ENCODE measurements around the gene PTPRJ.
"Not testable (repeated sequence)": the region's sequence is repeated elsewhere in the genome, so short reads cannot be mapped to it uniquely, and the experiment has no call there.

PTPRJ gene

DNA sequence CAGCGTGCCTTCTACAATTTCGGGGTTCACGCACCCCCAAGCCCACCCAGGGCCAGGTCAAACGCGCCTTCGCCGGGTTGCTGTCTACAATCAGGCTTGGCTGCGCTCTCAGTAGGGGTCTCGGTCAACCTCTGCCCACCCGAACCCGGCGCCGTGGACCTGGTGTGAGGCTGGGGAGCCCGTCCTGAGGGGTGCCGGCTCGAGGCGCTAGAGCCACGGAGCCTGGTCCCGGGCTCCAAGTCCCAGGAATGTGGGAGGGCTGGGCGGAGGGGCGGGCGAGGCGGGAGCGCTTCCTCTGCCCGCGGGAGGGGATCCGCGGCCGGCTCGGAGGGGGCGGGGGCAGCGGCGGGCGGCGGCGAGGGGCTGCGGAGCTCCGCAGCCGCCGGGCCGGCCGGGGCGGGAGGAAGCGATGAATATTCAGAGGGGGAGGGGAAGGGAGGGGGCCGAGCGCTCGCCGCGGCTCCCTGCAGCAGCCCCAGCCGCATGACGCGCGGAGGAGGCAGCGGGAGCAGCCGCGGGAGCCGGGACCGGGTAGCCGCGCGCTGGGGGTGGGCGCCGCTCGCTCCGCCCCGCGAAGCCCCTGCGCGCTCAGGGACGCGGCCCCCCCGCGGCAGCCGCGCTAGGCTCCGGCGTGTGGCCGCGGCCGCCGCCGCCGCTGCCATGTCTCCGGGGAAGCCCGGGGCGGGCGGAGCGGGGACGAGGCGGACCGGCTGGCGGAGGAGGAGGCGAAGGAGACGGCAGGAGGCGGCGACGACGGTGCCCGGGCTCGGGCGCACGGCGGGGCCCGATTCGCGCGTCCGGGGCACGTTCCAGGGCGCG is at the start of gene PTPRJ:
Gene PTPRJ, plus strand, starts transcription at position 472 of the 819 bp plus-strand sequence. CDS start 354 bp downstream, outside the sequence.
- no peak for DNase-seq

DNA sequence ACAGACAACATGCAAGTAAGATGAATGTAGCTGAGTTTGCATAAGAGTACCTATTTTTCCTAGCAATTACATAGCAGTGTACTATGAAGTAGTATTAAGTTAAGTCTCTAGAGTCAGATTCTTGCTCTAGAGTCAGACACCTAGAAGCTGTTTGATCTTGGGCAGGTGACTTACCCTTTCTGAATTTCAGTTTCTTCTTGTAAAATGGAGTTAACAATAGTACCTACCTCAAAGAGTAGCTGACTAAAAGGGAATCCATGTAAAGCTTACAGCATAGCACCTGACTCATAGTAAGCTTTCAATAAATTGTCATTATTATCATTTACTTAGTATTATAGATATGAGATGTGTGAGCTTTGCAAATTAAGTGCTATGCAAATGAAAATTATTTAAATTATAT is 47.8 kb upstream of the PTPRJ start:
- DNase-seq, result no peak

DNA sequence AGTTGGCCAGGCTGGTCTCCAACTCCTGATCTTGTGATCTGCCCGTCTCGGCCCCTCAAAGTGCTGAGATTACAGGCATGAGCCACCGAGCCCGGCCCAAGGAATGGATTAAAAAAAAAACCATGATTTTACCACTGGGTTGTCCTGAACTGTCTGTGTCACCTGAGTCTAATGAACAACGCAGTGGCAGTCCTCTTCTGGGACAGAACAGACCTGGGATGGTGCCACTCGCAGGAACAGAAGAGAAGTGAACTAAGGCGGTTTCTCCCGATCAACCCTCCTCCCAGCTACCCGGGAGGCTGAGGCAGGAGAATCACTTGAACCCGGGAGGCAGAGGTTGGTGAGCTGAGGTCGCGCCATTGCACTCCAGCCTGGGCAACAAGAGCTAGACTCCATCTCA is 46.6 kb upstream of the PTPRJ start:
- not testable (repeated sequence) for DNase-seq

DNA sequence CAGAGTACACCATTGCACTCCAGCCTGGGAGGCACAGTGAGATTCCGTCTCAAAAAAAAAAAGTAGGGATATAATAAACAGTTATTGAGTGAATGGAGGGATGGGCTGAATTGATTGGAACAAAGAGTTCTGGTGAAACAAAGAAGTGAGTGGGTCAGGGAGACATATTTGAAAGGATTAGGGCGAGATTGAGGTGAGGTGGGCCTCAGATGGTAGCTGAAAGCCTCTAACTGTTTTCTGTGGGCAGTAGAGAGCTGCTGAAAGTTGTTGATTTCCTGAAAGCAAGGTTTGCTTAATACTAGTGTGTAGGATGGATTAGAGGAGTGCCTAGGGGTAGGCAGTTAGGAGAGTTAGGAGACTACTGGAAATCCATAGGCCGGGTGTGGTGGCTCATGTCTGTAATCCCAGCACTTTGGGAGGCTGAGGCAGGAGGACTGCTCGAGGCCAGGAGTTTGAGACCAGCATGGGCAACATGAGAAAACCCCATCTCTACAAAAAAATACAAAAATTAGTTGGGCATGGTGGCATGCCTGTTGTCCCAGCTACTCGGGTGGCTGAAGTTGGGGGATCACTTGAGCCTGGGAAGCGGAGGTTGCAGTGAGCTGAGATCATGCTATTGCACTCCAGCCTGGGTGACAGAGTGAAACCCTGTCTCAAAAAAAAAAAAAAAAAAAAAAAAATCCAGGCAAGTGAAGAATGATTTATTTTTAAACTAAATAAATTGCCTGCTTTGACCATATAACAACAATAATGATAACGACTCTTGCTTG is 41.4 kb upstream of the PTPRJ start:
- no peak for DNase-seq

DNA sequence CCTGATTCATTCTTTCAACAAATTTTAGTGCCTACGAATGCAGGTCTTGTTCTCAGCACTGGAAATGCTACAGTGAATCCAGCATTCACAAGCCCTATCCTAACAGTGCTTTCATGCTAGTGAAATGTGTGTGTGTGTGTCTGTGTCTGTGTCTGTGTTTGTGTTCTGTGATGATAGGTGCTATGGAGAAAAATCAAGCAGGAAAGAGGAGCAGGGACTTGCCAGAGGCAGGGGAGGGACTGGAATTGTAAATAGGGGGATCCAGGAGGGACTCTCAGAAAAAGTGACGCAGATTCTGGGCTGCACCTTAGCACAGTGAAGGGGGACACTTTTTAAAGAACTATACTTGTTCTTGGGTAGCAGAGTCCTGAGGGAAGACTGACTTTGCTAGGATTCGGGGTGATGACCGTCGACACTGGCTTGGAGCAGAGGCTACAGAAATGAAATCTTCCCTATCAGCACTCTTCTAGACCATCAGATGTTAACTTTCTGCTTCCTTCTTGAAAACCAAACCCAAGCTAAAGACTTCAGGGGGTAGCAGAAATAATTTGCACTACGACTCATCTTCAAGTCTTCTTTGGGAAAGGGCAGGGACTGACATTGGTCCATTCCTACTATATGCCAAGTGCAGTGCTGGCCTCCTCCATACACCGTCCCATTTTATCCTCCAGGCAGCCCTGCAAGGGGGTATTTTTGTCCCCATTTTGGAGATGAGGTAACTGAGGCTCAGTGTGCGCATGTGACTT is 39.3 kb upstream of the PTPRJ start:
- no peak for DNase-seq

DNA sequence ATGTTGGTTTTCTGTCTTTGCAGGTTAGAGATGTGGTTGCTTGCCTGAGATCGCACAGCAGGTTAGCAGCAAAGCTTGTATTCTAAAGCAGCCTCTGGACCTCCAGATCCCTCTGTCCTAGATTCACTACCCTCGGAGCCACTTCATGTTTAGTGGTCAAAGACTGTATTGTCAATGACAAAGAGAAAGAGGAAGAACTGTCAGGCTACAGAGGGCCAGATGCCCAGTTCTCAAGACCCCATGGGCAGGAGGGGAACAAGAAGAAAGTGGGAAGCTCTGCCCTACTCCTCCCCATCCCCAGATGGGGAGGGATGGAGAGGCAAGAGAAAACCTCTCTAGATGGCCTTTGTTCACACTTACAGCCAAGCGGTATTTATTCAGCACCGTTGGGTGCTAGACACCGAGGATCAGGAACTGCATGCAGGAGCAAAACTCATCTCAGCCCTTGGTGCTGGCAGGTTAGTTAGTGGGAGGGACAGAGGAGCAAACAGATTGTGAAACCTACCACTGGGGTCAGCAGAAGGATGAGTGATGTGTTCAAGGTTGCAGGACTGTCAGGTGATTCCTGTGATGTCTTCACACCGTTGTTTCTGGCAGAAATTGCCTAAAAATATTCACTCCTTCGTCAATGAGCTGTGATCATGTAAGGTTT is 38.3 kb upstream of the PTPRJ start:
- DNase-seq, result no peak

DNA sequence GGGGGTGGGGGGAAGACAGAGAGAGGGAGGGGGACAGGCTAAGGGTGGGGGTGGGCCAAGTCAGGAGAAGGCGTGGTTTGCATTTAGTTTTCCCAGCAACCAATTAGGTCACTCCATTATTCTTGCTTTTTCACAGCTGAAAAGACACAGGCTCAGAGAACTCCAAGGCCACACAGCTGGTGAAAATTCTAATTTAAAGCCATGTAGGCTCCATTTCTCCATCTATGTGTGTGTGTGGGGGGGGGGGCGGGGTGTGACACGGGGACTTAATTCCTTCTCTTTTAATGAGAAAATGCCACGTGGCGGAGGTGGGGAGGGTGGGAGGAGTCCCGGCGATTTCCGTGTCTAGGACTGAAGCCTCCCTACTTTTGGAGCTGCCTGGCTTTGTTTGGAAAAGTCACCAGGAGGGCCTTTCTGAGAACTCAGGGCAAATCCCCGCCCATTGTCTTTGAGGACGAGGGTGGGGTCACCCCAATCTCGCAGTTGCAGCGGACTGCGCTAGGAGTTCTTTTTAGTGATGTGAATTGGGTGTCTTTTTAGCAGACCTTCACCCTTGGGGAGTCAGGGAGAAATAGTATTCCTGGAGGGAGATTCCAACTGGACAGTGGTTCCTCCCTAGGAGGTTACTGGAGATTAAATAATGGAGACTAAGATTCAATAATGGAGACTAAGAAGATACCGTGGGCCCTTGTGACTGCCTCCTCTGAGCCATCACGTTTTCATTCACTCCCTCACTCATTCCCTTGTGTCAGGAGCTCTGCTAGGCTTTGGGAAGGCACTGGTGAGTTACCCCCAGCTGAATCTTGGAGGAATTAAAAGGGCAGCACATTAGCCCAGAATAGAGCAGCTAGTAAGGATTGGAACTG is 36.4 kb upstream of the PTPRJ start:
- no peak for DNase-seq

DNA sequence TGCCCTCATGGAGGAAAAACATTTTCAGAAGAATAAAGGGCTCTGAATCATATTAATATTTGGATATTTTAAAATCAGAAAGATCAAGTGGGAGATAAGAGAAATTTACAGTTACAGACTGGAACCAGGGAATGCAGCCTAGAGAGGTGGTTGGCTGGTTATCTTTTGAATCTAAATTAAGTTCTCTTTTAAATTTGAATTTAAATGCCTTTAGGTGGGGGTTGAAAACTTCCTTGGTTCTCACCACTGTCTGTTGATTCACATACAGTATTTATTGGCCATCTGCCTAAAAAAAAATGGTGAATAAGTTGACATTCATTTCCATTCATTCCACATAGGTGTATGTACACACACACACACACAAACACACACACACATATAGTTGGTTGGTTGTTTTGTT is 35.7 kb upstream of the PTPRJ start:
- DNase-seq, result no peak

DNA sequence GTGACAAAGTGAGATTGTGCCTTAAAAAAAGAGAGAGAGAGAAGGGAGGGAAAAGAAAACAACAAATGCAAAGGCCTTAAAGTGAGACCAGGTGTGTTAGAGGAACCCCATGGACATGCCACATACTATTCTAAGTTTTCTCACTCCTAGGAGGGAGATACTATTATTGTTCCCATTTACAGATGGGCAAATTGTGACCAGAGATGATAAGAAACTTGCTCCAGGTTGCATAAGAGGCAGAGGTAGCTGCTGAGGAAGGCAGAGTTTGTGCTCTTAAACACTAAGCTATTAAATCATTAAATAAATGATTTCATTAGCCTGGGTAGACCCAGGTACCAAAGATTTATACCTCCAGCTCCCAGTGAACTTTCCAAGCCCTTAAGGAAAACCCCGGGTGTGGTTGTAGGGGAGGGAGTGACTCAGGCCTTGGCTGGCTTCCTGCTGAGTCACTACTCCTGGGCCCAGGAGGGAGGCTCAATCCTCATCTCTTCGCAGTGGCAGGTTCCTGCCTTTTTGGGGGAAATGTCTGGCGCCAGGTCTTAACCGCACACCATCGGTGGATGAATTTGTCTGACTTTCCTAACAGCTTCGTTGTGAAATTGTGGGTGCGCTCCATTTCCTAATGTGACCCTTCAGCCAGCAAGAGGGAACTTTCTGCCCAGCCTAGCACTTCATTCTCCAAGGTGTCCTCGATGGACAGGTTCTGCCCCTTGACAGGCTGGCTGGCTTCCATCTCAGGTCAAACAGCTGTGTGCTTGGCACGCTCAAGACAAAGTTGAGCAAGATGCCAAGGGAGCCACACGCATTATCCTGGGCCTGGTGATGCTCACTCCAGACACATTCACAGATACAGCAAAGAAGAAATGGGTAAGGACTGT is 33.4 kb upstream of the PTPRJ start:
- no peak for DNase-seq

DNA sequence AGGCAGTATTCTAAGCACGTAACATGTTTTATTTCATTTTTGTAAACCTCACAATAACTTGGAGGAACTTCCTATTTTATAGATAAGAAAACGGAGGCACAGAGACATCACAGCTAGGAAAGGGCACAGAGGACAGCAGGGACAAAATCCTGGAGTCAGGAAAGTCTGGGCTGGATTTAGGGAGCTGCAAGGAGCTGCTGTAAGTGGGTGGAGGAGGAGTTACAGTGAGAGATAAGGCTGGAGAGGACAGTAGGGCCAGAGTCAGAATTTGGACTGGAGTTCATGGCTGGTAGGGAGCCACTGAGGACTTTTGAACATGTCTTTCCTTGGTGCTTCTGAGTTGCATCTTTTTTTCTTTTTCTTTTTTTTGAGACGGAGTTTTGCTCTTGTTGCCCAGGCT is 32.2 kb upstream of the PTPRJ start:
- DNase-seq, result no peak

DNA sequence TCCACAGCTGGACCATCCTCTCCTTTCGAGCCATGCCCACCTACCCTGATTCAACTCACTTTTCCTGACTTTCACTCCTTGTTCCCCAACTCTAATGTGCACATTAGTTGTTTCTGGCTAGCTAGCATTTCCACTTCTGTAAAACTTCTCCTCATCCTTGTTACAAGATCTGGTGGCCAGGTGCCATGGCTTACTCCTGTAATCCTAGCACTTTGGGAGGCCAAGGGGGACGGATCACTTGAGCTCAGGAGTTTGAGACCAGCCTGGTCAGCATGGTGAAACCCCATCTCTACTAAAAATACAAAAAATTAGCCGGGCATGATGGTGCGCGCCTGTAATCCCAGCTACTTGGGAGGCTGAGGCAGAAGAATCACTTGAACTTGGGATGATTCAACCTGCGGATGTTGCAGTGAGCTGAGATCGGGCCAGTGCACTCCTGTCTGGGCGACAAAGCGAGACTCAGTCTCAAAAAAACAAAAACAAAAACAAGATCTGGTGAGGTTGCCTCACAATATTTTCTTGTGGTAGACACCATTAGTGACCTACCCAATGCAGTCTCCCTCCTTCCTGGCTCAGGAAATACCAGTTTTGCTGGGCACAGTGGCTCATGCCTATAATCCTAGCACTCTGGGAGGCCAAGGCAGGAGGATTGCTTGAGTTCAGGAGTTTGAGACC is 31.2 kb upstream of the PTPRJ start:
- not testable (repeated sequence) for DNase-seq

DNA sequence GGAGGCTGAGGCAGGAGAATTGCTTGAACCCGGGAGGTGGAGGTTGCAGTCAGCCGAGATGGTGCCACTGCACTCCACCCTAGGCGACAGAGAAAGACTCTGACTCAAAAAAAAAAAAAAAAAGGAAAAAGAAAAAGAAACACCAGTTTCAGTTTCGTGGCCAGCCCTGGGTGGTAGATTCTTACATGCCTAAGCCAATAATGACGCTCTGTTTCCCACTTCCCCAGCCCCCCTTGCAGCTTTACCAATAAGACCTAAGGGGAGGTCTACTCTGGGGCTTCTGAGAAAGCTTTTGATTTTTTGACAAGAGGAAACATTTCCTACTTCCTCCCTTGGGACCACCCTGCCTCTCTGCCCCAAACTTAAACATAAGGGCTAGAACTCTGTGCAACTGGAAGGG is 30.0 kb upstream of the PTPRJ start:
- DNase-seq, result no peak

DNA sequence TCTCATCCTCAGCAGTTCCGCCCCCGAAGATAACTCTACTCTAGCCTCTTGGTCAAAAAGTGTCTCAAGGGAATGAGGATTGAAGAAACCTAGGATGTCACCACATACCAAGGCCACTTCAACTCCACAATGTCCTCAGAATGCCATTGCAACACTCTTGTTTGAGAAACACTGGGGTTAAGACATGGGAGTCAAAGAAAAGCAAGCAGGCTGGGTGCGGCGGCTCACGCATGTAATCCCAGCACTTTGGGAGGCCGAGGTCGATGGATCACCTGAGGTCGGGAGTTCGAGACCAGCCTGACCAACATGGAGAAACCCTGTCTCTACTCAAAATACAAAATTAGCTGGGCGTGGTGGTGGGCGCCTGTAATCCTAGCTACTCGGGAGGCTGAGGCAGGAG is 28.9 kb upstream of the PTPRJ start:
- DNase-seq, result not testable (repeated sequence)

DNA sequence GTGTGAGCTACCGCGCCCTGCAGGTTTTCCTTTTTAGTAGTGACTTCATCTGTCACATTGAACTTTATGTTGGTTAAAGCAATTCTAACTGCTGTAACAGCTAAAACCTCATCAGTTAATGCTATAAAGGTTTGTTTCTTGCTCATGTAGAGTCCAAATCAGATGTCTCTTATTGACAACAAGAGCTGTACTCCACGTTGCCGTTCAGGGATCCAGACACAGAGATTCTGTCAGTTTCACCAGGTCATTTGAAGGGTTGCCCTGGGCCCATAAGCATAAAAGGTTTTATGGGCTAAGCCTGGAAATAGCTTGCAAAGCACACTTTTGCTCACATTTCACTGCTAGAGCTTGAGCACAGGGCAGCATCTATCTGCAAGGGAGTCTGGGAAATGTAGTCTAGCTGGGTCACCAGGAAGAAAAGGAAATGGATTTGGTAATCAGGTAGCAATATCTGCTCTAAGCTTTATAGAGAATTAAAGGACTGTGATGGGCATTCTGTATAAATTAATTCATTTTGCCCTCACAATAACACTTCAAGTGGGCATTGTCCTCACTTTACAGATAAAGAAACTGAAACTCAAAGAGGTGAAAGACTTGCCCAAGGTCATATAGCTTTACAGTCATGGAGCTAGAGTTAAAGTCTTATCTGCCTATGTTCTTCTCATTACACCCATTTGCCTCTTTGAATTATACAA is 25.2 kb upstream of the PTPRJ start:
- no peak for DNase-seq

DNA sequence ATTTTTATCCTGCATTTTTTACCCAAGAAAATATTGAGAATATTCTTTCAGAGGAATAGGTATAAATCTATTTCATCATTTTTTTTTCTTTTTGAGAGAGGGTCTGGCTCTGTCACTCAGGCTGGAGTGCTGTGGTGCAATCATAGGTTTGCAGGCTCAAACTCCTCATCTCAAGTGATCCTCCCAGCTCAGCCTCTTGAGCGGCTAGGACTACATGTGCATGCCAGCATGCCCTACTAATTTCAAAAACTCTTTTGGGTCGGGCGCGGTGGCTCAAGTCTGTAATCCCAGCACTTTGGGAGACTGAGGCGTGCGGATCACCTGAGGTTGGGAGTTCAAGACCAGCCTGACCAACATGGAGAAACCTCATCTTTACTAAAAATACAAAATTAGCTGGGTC is 20.3 kb upstream of the PTPRJ start:
- DNase-seq, result no peak

DNA sequence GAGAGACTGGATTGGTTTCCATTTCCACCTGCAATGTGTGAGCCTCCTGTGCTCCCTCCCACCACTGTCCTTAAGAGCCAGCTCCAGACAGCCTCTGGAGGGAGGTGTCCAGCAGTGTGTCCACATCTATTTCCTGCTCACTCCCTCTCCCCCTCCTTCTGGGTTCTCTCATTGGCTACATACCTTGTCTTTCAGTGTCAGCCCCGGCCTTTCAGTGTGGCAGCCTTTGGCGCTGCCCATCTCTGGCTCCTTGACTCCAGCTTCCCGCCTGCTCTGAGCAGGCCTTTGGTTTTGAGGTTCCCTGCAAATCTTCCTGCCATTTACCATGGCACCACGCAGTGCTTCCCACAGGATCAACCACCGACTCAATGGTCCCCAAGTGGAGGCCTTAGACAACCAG is 19.0 kb upstream of the PTPRJ start:
- no peak for DNase-seq

DNA sequence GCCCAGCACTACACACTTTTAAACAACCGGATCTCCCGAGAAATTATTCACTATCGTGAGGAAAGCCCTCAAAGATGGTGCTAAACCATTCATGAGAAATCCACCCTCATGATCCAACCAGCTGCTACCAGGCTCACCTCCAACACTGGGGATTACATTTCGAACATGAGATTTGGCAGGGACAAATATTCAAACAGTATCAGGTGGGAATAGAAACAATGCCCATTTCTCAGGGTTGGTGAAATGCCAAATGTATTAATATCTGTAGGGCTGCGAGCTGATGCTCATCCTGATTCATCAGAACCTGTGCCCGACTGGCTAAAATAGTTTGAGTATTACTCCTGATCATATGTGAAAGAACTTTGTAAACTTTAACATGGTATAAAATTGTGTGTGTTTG is 15.8 kb upstream of the PTPRJ start:
- DNase-seq, result no peak

DNA sequence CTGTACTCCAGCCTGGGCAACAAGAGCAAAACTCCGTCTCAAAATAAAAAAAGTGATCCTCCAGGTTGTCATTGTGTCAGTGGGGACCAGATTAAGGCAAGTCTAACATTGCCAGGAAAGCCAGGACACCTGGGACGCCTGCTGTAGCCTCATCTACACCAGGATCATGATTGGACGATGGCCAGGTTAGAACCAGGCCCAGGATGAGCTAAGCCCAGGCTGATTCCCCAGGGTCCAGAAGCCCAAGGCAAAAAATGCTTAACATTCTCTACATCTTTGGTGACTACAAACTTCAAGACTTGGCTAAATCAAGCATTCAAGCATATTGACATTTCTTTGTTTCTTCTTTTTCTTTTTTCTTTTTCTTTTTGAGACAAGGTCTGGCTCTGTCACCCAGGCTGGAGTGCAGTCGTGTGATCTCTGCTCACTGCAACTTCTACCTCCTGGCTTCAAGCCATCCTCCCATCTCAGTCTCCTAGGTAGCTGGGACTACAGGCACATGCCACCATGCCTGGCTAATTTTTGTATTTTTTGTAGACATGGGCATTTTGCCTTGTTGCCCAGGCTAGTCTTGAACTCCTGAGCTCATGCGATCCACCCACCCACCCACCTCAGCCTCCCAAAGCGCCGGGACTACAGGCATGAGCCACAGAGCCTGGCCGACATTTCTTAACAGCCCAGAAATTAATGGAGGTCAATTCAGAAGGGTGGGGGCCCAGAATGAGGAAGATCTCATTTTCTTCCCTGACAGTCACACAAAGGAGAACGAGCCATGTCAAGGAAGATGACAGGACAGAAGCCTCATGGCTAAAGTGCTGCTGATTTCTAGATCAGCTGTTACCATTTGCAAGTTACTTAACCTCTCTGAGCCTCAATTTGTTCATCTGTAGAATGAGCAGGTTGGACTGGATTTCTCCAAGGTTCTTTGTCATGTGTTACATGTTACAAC is 12.5 kb upstream of the PTPRJ start:
- DNase-seq, result no peak

DNA sequence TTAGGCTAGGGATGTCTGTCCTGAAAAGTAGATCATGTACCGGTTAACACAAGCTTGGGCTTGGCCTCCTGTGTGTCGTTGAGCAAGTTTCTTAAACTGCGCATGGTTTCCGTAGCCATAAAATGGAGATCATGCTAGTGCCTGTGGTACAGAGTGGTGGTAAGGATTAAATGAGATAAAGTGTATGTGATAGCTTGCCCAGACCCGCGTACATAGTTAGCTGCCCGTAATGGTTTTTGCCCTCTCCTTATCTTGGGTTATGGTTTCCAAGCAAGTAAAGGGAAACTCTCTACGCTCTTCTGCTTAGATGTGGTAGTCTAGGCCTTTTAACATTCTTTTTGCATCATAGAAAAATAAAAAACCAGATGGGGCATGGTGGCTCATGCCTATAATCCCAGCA is 11.0 kb upstream of the PTPRJ start:
- DNase-seq, result no peak
